C4-2B (cell line): ENCODE results near the gene ETFB.

Experiments
- CTCF ChIP-seq: fragments of 450-650 bp; conservative IDR thresholded peaks from 2 replicates; pipeline ENCODE4 v1.5.1; 2017; ENCODE audit warnings: mild to moderate bottlenecking
- ZFX ChIP-seq: fragments of 450-650 bp; IDR thresholded peaks from 2 replicates; pipeline ENCODE4 v1.6.1; 2017

GRCh38 chr19:51396175-51396574 lies 30.0 kb upstream of the ETFB start:
- TF ChIP-seq CTCF, result no peak
- no peak for TF ChIP-seq ZFX
